CD4-positive, alpha-beta T cell (primary cell): ENCODE measurements around the gene TMC2. TPM values are rescaled to one million over a fixed set of nuclear protein-coding genes. Genes with fewer than 3 reads are reported as not detected.

Experiments
- ATAC-seq: fragments of 200-7000 bp; cut with Tn5 transposase; one replicate; pipeline ENCODE4 v1.10.0; 2022; ENCODE audit warnings: mild to moderate bottlenecking; ENCODE audit not compliant: poor library complexity
- CTCF ChIA-PET: fragments of 350-600 bp; sonication (Branson Sonifier 250); formaldehyde crosslinking; loops from one replicate; lab custom pipeline; 2021; ENCODE audit warnings: antibody characterized with exemption, inconsistent platforms; lab: Charles Lee
- POLR2A ChIA-PET: fragments of 350-600 bp; sonication (Branson Sonifier 250); formaldehyde crosslinking; loops from one replicate; lab custom pipeline; 2021; ENCODE audit warnings: antibody characterized with exemption, inconsistent platforms; lab: Charles Lee
- DNase-seq, 14 experiments: peaks; one replicate each; pipeline ENCODE4 v3.0.0-alpha.2; 2013 to 2020; ENCODE audit warnings: mixed read lengths in 2 of 14
- H3K27ac ChIP-seq, 2 donors: one replicate each; pipeline versions ENCODE4 v1.5.1 to v1.7.0; 2013; ENCODE audit warnings: low read length in 2 of 2, low read depth in 1 of 2, mild to moderate bottlenecking in 1 of 2
- H3K27me3 ChIP-seq, 2 experiments: 1 replicate in 1 of 2; 2 replicates in 1 of 2; pipeline versions ENCODE4 v1.6.1 to v1.7.0; 2013; ENCODE audit warnings: low read length in 2 of 2, control low read depth in 1 of 2, mild to moderate bottlenecking in 1 of 2, moderate library complexity in 1 of 2; ENCODE audit not compliant: insufficient read depth in 2 of 2, control insufficient read depth in 1 of 2
- H3K36me3 ChIP-seq: one replicate; pipeline ENCODE4 v1.6.1; 2013; ENCODE audit warnings: low read length, control low read depth; ENCODE audit not compliant: insufficient read depth
- H3K4me1 ChIP-seq: one replicate; pipeline ENCODE4 v1.6.1; 2013; ENCODE audit warnings: low read length, control low read depth; ENCODE audit not compliant: insufficient read depth
- H3K4me3 ChIP-seq: one replicate; pipeline ENCODE4 v1.5.1; 2013; ENCODE audit warnings: mild to moderate bottlenecking, low read length, moderate library complexity
- H3K9me3 ChIP-seq, 2 experiments: 1 replicate in 1 of 2; 2 replicates in 1 of 2; pipeline versions ENCODE4 v1.6.1 to v1.7.0; 2013; ENCODE audit warnings: low read length in 2 of 2, mild to moderate bottlenecking in 2 of 2, control low read depth in 1 of 2, moderate library complexity in 1 of 2; ENCODE audit not compliant: control insufficient read depth in 1 of 2, insufficient read depth in 1 of 2
- H3K27ac Mint-ChIP-seq: one replicate; pipeline ENCODE4 v1.8.0; 2020; ENCODE audit warnings: mixed read lengths
- H3K27me3 Mint-ChIP-seq: one replicate; pipeline ENCODE4 v1.8.0; 2021; ENCODE audit warnings: mixed read lengths
- H3K36me3 Mint-ChIP-seq: one replicate; pipeline ENCODE4 v1.8.0; 2021; ENCODE audit warnings: low read depth, mixed read lengths
- H3K4me1 Mint-ChIP-seq: one replicate; pipeline ENCODE4 v1.8.0; 2021; ENCODE audit warnings: low read depth, mixed read lengths
- H3K4me3 Mint-ChIP-seq: one replicate; pipeline ENCODE4 v1.8.0; 2020; ENCODE audit warnings: mild to moderate bottlenecking, mixed read lengths
- H3K9me3 Mint-ChIP-seq: one replicate; pipeline ENCODE4 v1.8.0; 2020; ENCODE audit warnings: mixed read lengths
- CTCF ChIP-seq: fragments of 200-600 bp; IDR thresholded peaks from one replicate; pipeline ENCODE4 v1.8.0; 2022; ENCODE audit warnings: antibody characterized with exemption, mild to moderate bottlenecking
- intact Hi-C, 2 experiments: fragments of 100-400 bp; cut with DNase I in 1 of 2; cut with micrococcal nuclease in 1 of 2; formaldehyde crosslinking; loops; one replicate each; pipeline versions ENCODE4 v1.15.1 to v1.9.0; 2023 to 2025; cut with DNase I, micrococcal nuclease
- total RNA-seq, 174 experiments: library from RNA in 2 of 174; stranded (reverse) in 2 of 174; gene quantifications; one replicate each; pipeline ENCODE4 v1.2.3 and lab custom pipeline; 2021 to 2026

Gene TMC2
- total RNA-seq, 2 experiments from 2014 or later: not detected

- ATAC-seq (no peak), DNase-seq (no peak)
- intact Hi-C loops: no loop called here
- H3K9me3 ChIP-seq: peaks cover 0 to 4% of the 10 kb centered on the region in 2 experiments
- POLR2A ChIA-PET: no interaction called here
- H3K4me3 Mint-ChIP-seq: no peak overlapping the region
- no peak overlapping the region for H3K4me3 ChIP-seq
- H3K9me3 Mint-ChIP-seq: no peaks in the 10 kb centered on the region
- TF ChIP-seq CTCF: no peak
- no peak overlapping the region for H3K27ac ChIP-seq
- peaks cover 69% of the 10 kb centered on the region for H3K27me3 Mint-ChIP-seq
- peaks cover 33 to 40% of the 10 kb centered on the region in 2 experiments for H3K27me3 ChIP-seq
- no peaks in the 10 kb centered on the region for H3K36me3 ChIP-seq
- peaks cover 10% of the 10 kb centered on the region for H3K4me1 ChIP-seq
- no peaks in the 10 kb centered on the region for H3K36me3 Mint-ChIP-seq
- H3K4me1 Mint-ChIP-seq: no peaks in the 10 kb centered on the region
- H3K27ac Mint-ChIP-seq: no peak overlapping the region
- CTCF ChIA-PET: no interaction called here
Measured at GRCh38 chr20:2563116-2563515, 26.7 kb downstream of the TMC2 start.

- Mint-ChIP-seq H3K27ac (no peak overlapping the region), H3K27me3 (peaks cover 72% of the 10 kb centered on the region), H3K9me3 (no peaks in the 10 kb centered on the region), H3K4me3 (no peak overlapping the region), H3K36me3 (no peaks in the 10 kb centered on the region), H3K4me1 (no peaks in the 10 kb centered on the region)
- intact Hi-C loops: no loop called here
- Histone ChIP-seq H3K4me3 (no peak overlapping the region), H3K27ac (no peak overlapping the region), H3K27me3 (peaks cover 21 to 31% of the 10 kb centered on the region in 2 experiments), H3K9me3 (peaks cover 0 to 4% of the 10 kb centered on the region in 2 experiments), H3K36me3 (no peaks in the 10 kb centered on the region), H3K4me1 (no peaks in the 10 kb centered on the region)
- ChIA-PET POLR2A (no interaction called here), CTCF (interaction anchor here (1.1 kb wide), 1 partner anchor 13 kb away, joined by 4 read pairs; no protein-coding TSS in a partner anchor)
- no peak for TF ChIP-seq CTCF
- ATAC-seq (no peak), DNase-seq (no peak)
Measured at GRCh38 chr20:2564406-2564805, 28.0 kb downstream of the TMC2 start.

GRCh38 chr20:2575682-2576081 lies 39.3 kb downstream of the TMC2 start:
- Histone ChIP-seq H3K4me3 (no peak overlapping the region), H3K36me3 (no peaks in the 10 kb centered on the region), H3K9me3 (no peaks in the 10 kb centered on the region), H3K27ac (no peak overlapping the region), H3K27me3 (peaks cover 22 to 29% of the 10 kb centered on the region in 2 experiments), H3K4me1 (no peaks in the 10 kb centered on the region)
- Mint-ChIP-seq H3K27me3 (peaks cover 54% of the 10 kb centered on the region), H3K4me3 (no peak overlapping the region), H3K27ac (no peak overlapping the region), H3K9me3 (no peaks in the 10 kb centered on the region), H3K36me3 (no peaks in the 10 kb centered on the region), H3K4me1 (no peaks in the 10 kb centered on the region)
- intact Hi-C loops: no loop called here
- DNase-seq (no peak), ATAC-seq (no peak)
- ChIA-PET CTCF (no interaction called here), POLR2A (no interaction called here)
- TF ChIP-seq CTCF: no peak
